Keratinocyte (primary cell): ENCODE data around the gene FAM210B.

Experiments
- EZH2 ChIP-seq: IDR thresholded peaks from one replicate; pipeline ENCODE4 v1.6.1; 2012; ENCODE audit warnings: inconsistent platforms, mild to moderate bottlenecking, low read length, moderate library complexity
- TF ChIP-seq, protein P1 (sequence below), 3 experiments: IDR thresholded peaks in 1 of 3; conservative IDR thresholded peaks in 1 of 3; optimal IDR thresholded peaks in 1 of 3; 2 replicates in 2 of 3; 3 replicates in 1 of 3; pipeline versions ENCODE3 to v1.5.1; 2011; ENCODE audit warnings: low read length in 3 of 3, mild to moderate bottlenecking in 3 of 3, moderate library complexity in 2 of 3, control low read depth in 1 of 3, inconsistent platforms in 1 of 3; ENCODE audit not compliant: insufficient read depth in 2 of 3; ENCODE audit errors: extremely low read depth in 1 of 3

DNA sequence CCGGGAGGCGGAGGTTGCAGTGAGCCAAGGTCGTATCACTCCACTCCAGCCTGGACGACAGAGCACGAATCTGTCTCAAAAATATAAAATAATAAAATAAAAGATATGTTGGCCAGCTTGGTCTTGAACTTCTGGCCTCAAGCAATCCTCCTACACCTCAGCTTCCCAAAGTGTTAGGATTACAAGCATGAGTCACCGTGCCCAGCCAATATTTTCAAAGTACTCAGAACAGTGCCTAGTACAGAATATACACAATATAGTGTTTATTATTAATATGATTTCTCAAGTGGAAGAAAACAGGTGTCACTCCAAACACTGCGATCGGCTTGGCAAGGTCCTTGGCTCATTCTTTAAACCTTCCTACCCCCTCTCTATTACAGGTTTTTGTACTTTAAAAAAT, 3.1 kb downstream of the FAM210B start:
- TF ChIP-seq, protein P1, sequence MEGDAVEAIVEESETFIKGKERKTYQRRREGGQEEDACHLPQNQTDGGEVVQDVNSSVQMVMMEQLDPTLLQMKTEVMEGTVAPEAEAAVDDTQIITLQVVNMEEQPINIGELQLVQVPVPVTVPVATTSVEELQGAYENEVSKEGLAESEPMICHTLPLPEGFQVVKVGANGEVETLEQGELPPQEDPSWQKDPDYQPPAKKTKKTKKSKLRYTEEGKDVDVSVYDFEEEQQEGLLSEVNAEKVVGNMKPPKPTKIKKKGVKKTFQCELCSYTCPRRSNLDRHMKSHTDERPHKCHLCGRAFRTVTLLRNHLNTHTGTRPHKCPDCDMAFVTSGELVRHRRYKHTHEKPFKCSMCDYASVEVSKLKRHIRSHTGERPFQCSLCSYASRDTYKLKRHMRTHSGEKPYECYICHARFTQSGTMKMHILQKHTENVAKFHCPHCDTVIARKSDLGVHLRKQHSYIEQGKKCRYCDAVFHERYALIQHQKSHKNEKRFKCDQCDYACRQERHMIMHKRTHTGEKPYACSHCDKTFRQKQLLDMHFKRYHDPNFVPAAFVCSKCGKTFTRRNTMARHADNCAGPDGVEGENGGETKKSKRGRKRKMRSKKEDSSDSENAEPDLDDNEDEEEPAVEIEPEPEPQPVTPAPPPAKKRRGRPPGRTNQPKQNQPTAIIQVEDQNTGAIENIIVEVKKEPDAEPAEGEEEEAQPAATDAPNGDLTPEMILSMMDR (optimal IDR thresholded peaks at IDR 0.05 in 1 of 3, IDR thresholded peaks at IDR 0.05 in 1 of 3, conservative IDR thresholded peaks at IDR 0.05 in 1 of 3; ENCODE audit: extremely low read depth in 1 of 3, insufficient read depth in 2 of 3, low read length in 3 of 3) = no peak
- TF ChIP-seq EZH2 = no peak
